GM19395 (cell line): Measurements from ENCODE around the gene CGRRF1.

Experiments
- ATAC-seq: cut with Tn5 transposase; IDR thresholded peaks from one replicate; pipeline ENCODE4 v1.9.1; 2021; ENCODE audit warnings: mild to moderate bottlenecking, moderate library complexity; ENCODE audit not compliant: unreplicated experiment

Gene CGRRF1

DNA sequence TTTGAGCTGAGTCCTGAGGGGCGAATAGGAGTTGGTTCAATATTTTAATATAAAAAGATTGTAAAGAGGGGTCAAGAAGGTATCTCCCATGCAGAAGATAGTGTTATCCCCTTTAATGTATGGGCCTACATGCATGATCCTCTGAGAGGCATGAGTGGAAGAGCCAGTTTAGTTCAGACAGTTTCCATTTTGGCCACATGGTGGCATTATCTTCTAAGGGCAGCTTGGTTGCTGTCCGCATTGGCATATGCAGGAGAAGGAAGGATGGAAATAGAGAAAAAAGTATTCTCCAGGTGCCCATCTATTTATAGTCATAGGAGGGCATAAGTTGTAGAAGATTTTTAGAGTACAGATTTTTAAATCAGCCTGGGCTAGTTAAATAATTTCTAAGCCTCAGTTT is 62.6 kb downstream of the CGRRF1 start:
- no peak for ATAC-seq

- no peak for ATAC-seq
Observed at GRCh38 chr14:54574528-54574927, 64.8 kb downstream of the CGRRF1 start.

DNA sequence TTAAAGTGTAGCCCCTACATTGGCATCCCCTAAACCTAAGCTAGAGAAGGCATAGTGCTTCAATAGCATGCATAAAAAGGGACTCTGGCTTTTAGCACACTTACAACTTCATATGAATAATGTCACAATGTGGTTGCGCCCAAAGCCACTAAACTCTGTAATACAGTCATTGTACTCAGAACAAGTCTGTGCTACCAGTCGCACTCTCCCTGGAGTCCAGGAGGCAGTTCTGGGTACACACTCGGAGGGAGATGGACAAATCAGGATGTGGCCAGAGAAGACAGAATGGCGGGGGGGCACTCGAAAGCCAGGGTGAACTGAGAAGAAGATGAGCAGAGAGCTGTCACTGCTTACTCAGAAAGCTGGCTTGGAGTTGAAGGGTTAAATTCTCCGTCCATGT is 67.8 kb downstream of the CGRRF1 start:
- no peak for ATAC-seq

GRCh38 chr14:54577977-54578376 is 68.3 kb downstream of the CGRRF1 start:
- no peak for ATAC-seq

DNA sequence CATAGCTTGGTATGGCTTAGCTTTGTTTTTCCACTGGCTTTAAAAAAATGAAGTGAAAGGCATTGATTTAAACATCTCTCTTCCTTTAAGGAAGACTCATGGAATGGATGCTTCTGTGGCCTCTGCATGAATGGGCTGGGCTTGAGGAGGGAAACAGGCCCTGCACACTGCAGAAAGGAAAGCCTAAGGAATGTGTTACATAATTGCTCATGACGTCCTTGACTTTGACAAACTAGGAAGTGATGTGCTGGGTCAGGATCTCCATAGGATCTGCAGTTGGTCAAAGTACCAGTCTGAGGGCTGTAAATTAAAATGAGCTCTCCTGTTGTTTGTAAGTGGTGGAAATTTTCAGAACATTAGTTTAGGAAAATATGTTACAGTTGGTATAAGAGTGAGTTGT is 69.9 kb downstream of the CGRRF1 start:
- ATAC-seq: no peak

DNA sequence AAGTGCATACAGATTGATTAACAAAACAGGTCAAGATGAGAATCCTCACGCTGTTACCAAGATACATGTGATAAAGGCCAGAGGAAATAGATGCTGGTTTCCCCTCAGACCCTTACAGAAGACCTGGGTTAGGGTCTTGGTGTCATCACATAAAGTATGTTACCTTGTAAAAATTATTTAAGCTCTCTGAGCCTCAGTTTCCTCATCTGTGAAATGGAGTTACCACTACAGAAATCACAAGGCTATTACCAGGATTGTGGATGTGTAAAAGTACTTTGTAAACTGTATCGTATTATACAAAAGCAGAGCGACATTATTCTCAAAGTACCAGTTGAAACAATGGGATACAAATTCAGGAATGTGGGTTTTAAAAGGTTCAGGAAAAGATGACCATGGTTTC is 71.2 kb downstream of the CGRRF1 start:
- ATAC-seq: no peak

DNA sequence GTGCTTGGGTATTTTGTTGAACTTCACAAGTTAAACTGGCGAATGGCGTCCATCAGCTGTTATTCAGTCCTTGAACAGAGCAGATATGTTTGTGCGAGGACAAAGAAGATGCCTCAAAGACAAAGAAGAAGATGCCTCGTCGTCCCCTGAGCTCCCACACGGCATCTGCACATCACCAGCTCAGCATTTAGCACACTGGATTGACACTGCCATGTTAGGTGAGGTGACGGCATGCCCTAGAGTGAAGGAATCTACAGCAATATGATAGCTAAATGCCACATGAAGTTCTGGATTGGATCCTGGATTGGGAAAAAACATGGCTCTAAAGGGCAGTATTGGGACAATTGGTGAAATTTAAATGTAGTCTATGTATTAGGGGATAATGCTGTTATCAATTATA is 72.6 kb downstream of the CGRRF1 start:
- ATAC-seq: no peak

- ATAC-seq: no peak
Observed at GRCh38 chr14:54584097-54584496, 74.4 kb downstream of the CGRRF1 start.

DNA sequence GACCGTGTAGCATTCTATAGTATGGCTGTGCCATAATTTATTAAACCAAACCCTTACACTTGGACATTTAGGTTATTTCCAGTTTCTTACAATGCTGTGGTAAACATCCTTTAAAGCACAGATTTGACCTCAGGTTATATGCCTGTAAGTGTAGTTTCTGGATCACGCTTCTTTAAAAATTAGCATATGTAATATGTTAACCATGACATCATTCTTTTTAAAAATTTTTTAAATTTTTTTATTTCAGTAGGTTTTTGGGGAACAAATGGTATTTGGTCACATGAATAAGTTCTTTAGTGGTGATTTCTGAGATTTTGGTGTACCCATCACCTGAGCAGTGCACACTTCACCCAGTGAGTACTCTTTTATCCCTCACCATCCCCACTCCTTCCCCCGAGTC is 75.5 kb downstream of the CGRRF1 start:
- no peak for ATAC-seq
